NB4 (cell line): Measurements from ENCODE around the gene CA5B.

Experiments used
- CTCF ChIP-seq: IDR thresholded peaks from one replicate; pipeline ENCODE4 v1.5.1; 2012; ENCODE audit warnings: low read depth, low read length
- POLR2A ChIP-seq: IDR thresholded peaks from 2 replicates; pipeline ENCODE4 v1.6.1; 2011; ENCODE audit warnings: mild to moderate bottlenecking; ENCODE audit not compliant: insufficient read length; ENCODE audit errors: extremely low read depth

- TF ChIP-seq CTCF (no peak), POLR2A (no peak)
These were observed 696 bp upstream of the CA5B start for GRCh38 chrX:15737190-15737958.
